Testis (tissue), 3 donors: ENCODE results near the gene YJEFN3. TPM values are rescaled to one million over a fixed set of nuclear protein-coding genes. Genes with fewer than 3 reads are reported as not detected.
A peak's percentile ranks its signal among the peaks of the same experiment; 100 is the strongest.

Experiments
- DNase-seq: peaks from one replicate; pipeline ENCODE4 v3.0.0-alpha.2; 2019
- H3K27ac ChIP-seq, 2 donors: fragments of 200-600 bp; sonication (generic); one replicate each; pipeline ENCODE4 v1.5.1; 2019
- H3K27me3 ChIP-seq: fragments of 200-600 bp; sonication (generic); one replicate; pipeline ENCODE4 v1.5.1; 2019
- H3K36me3 ChIP-seq: fragments of 200-600 bp; sonication (generic); one replicate; pipeline ENCODE4 v1.5.1; 2017; ENCODE audit warnings: low read depth; ENCODE audit errors: missing control alignments
- H3K4me1 ChIP-seq: fragments of 200-600 bp; sonication (generic); one replicate; pipeline ENCODE4 v1.5.1; 2019
- H3K4me3 ChIP-seq, 2 donors: fragments of 200-600 bp; sonication (generic); one replicate each; pipeline ENCODE4 v1.5.1; 2017 to 2019
- H3K9me3 ChIP-seq: fragments of 200-600 bp; sonication (generic); one replicate; pipeline ENCODE4 v1.5.1; 2017
- POLR2A ChIP-seq: fragments of 450-650 bp; IDR thresholded peaks from one replicate; pipeline ENCODE4 v1.6.1; 2017; ENCODE audit warnings: antibody characterized with exemption, mild to moderate bottlenecking, moderate library complexity
- WGBS, 2 donors: methylation state at CpG; one replicate each; pipeline ENCODE4 v1.1.5; 2018; 5-methylcytosine and 5-hydroxymethylcytosine counted together
- intact Hi-C: fragments of 100-400 bp; cut with DNase I; formaldehyde crosslinking; loops from one replicate; pipeline ENCODE4 v1.15.1; 2023; ENCODE audit warnings: low total_unique reads
- polyA plus RNA-seq: library from polyadenylated mRNA; stranded (reverse); fragments of 350-450 nt; fragmentation: Illumina TruSeq; extraction: RNeasy Lipid Tissue Mini Kit (QIAGEN cat#74804); gene quantifications from one replicate; pipeline ENCODE4 v1.2.3, GENCODE V29; 2014; ENCODE audit warnings: low read depth, low replicate concordance; ENCODE audit not compliant: insufficient read depth
- total RNA-seq, 2 donors: library from RNA; depleted of rRNA; stranded (reverse); fragments of >200 nt; gene quantifications; one replicate each; pipeline ENCODE4 v1.2.3, GENCODE V29; 2016
- TF ChIP-seq, protein P1 (sequence below), 3 experiments: fragments of 450-650 bp in 2 of 3; fragments of 200-600 bp in 1 of 3; sonication (generic) in 1 of 3; IDR thresholded peaks; one replicate each; pipeline ENCODE4 v1.5.1; 2016 to 2019; ENCODE audit warnings: antibody characterized with exemption in 3 of 3, mild to moderate bottlenecking in 2 of 3, moderate library complexity in 1 of 3

The YJEFN3 gene
- total and polyA plus RNA-seq, 3 donors from 2014 or later, result 24.2 to 49.1 (median 29.3) TPM

DNA sequence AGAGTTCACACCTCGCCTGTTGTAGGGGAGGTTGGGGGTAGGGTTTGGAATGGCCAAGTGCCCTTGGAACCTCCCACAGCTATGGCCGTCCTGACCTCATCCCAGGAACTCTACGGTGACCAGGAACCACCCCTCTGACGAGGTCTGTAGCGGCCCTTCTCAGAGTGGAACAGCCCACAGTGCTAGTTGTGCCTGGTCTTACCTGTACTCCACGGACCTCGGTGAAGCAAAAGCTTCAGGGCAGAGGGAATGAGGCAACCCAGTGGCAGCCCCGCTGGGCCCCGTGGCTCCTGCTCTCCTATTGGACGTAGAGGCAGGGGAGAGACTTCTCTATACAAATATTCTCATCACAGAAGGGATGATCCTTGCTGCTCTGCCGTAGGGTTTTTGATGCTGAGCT is 20.5 kb upstream of the YJEFN3 start:
- Histone ChIP-seq H3K4me3 (no peak overlapping the region), H3K27ac (no peak overlapping the region), H3K27me3 (no peaks in the 10 kb centered on the region), H3K36me3 (no peaks in the 10 kb centered on the region), H3K4me1 (no peaks in the 10 kb centered on the region), H3K9me3 (no peaks in the 10 kb centered on the region)
- intact Hi-C loops, result no loop called here
- TF ChIP-seq, protein P1, sequence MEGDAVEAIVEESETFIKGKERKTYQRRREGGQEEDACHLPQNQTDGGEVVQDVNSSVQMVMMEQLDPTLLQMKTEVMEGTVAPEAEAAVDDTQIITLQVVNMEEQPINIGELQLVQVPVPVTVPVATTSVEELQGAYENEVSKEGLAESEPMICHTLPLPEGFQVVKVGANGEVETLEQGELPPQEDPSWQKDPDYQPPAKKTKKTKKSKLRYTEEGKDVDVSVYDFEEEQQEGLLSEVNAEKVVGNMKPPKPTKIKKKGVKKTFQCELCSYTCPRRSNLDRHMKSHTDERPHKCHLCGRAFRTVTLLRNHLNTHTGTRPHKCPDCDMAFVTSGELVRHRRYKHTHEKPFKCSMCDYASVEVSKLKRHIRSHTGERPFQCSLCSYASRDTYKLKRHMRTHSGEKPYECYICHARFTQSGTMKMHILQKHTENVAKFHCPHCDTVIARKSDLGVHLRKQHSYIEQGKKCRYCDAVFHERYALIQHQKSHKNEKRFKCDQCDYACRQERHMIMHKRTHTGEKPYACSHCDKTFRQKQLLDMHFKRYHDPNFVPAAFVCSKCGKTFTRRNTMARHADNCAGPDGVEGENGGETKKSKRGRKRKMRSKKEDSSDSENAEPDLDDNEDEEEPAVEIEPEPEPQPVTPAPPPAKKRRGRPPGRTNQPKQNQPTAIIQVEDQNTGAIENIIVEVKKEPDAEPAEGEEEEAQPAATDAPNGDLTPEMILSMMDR (IDR thresholded peaks at IDR 0.05), result no peak
- no peak for TF ChIP-seq POLR2A
- 81 to 92% methylated on average over 6 to 11 of the region's 11 CpGs for WGBS, 2 donors
- DNase-seq, result no peak

DNA sequence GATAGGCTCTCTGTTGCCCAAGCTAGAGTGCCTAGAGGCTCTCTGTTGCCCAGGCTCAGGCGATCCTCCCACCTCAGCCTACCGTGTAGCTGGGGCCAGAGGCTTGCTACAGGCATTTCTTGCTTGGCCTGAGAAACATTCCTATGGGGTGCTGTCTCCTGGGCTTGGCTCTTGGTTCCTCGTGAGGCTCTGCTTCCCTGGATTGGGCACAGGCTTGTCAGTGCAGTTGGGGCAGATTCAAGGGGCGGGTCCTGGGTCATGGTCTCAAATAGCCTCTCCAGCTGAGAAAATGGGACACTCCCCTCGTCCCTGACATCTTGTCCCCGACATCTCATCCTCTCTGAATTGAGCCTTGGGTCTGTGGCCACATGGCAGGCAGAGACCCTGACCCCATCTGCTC is 18.3 kb upstream of the YJEFN3 start:
- Histone ChIP-seq H3K27ac (no peak overlapping the region), H3K27me3 (no peaks in the 10 kb centered on the region), H3K36me3 (no peaks in the 10 kb centered on the region), H3K4me3 (no peak overlapping the region), H3K9me3 (no peaks in the 10 kb centered on the region), H3K4me1 (no peaks in the 10 kb centered on the region)
- 45 to 55% methylated on average over 6 of the region's 6 CpGs for WGBS, 2 donors
- no peak for DNase-seq
- intact Hi-C loops, result no loop called here
- TF ChIP-seq POLR2A, result no peak
- TF ChIP-seq, protein P1 (IDR thresholded peaks at IDR 0.05), result no peak

DNA sequence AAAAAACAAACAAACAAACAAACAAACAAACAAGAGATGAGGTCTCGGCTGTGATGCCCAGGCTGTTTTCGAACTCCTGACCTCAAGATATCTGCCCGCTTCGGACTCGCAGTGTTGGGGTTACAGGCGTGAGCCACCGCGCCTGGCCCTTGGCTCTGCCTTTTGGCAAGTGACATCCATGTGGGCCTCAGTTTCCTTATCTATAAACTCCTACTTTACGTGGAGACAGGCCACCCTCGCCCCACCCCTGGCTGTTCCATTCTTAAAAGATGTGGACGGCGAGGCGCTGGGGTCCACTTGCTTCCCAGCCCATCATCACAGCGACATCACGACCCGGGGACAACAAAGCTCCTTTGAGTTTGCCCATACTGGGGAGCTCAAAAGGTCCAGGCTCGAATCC is 15.0 kb upstream of the YJEFN3 start:
- Histone ChIP-seq H3K27ac (no peak overlapping the region), H3K4me1 (peaks cover 11% of the 10 kb centered on the region), H3K36me3 (no peaks in the 10 kb centered on the region), H3K4me3 (peak overlapping the region; percentile 27 to 87), H3K27me3 (no peaks in the 10 kb centered on the region), H3K9me3 (no peaks in the 10 kb centered on the region)
- no peak for DNase-seq
- intact Hi-C loops, result no loop called here
- 71 to 78% methylated on average over 17 of the region's 17 CpGs for WGBS, 2 donors
- TF ChIP-seq, protein P1 (IDR thresholded peaks at IDR 0.05), result no peak
- TF ChIP-seq POLR2A, result no peak

DNA sequence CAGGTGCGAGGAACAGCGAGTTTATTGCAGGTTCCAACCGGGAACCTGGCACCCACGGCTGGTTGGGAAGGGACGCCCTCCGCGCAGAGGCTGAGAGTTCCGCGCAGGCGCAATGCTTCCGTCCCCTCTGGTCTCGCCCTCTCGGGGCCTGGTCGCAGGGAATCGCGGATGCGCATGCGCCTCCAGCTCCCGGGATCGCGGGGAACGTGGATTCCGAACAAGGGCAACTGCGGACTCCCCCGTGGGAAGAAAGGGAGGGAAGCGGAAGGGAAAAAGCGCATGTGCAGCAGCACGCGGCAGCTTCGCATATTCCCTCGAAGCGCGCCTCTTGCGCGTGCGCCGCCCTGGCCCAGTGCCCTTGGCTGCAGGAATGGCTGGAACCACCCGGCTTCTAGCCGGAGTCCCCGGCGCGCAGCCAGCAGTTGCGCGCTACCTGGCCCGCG is 14.5 kb upstream of the YJEFN3 start:
- peak overlapping the region; percentile 27 to 87 for H3K4me3 ChIP-seq
- peaks cover 11% of the 10 kb centered on the region for H3K4me1 ChIP-seq
- WGBS, 2 donors, result 14 to 26% methylated on average over 35 to 45 of the region's 46 CpGs

More for the DNA sequence above, 14.5 kb upstream of the YJEFN3 start:
- no peaks in the 10 kb centered on the region for H3K36me3 ChIP-seq
- no peak overlapping the region for H3K27ac ChIP-seq
- no peaks in the 10 kb centered on the region for H3K27me3 ChIP-seq
- TF ChIP-seq POLR2A, result no peak
- TF ChIP-seq, protein P1 (IDR thresholded peaks at IDR 0.05), result no peak
- peak; percentile 79 for DNase-seq
- intact Hi-C loops, result no loop called here
- no peaks in the 10 kb centered on the region for H3K9me3 ChIP-seq
